ENCODE results near the gene EME2. TPM values are rescaled to one million over a fixed set of nuclear protein-coding genes. Genes with fewer than 3 reads are reported as not detected.

The EME2 gene
- total RNA-seq, 1 donor from 2014 or later = 41.5 TPM

GRCh38 chr16:1762196-1762878 lies 10.3 kb upstream of the EME2 start:
- Mint-ChIP-seq H3K27me3 (ENCODE audit: low read depth) (no peaks in the 10 kb centered on the region), H3K4me3 (no peak overlapping the region), H3K4me1 (no peaks in the 10 kb centered on the region), H3K27ac (no peak overlapping the region), H3K9me3 (no peaks in the 10 kb centered on the region), H3K36me3 (peaks cover 8% of the 10 kb centered on the region)
- DNase-seq (ENCODE audit: low spot score in 2 of 2, unreplicated experiment in 2 of 2) = no peak
- no peak for TF ChIP-seq CTCF (IDR thresholded peaks at IDR 0.05; ENCODE audit: unreplicated experiment)

GRCh38 chr16:1762879-1763520 lies 9.6 kb upstream of the EME2 start:
- no peak for DNase-seq (ENCODE audit: low spot score in 2 of 2, unreplicated experiment in 2 of 2)
- no peak overlapping the region for H3K27ac Mint-ChIP-seq

GRCh38 chr16:1763521-1764511 lies 8.8 kb upstream of the EME2 start:
- DNase-seq (ENCODE audit: low spot score in 2 of 2, unreplicated experiment in 2 of 2) = peak in 1 of 2 experiments; percentile 65
- H3K36me3 Mint-ChIP-seq = peaks cover 10% of the 10 kb centered on the region
- H3K4me1 Mint-ChIP-seq = no peaks in the 10 kb centered on the region
- peak; percentile 59 for TF ChIP-seq CTCF (IDR thresholded peaks at IDR 0.05; ENCODE audit: unreplicated experiment)
- H3K4me3 Mint-ChIP-seq = no peak overlapping the region
- H3K27me3 Mint-ChIP-seq (ENCODE audit: low read depth) = no peaks in the 10 kb centered on the region
- no peak overlapping the region for H3K27ac Mint-ChIP-seq
- H3K9me3 Mint-ChIP-seq = no peaks in the 10 kb centered on the region

More at GRCh38 chr16:1762879-1763520, 9.6 kb upstream of the EME2 start:
- Mint-ChIP-seq H3K36me3 (peaks cover 9% of the 10 kb centered on the region), H3K27me3 (ENCODE audit: low read depth) (no peaks in the 10 kb centered on the region), H3K4me1 (no peaks in the 10 kb centered on the region), H3K4me3 (no peak overlapping the region), H3K9me3 (no peaks in the 10 kb centered on the region)
- no peak for TF ChIP-seq CTCF (IDR thresholded peaks at IDR 0.05; ENCODE audit: unreplicated experiment)

- Mint-ChIP-seq H3K4me3 (no peak overlapping the region), H3K27me3 (ENCODE audit: low read depth) (no peaks in the 10 kb centered on the region), H3K9me3 (no peaks in the 10 kb centered on the region), H3K27ac (no peak overlapping the region), H3K36me3 (peaks cover 10% of the 10 kb centered on the region), H3K4me1 (peaks cover under 1% of the 10 kb centered on the region)
- no peak for TF ChIP-seq CTCF (IDR thresholded peaks at IDR 0.05; ENCODE audit: unreplicated experiment)
- DNase-seq (ENCODE audit: low spot score in 2 of 2, unreplicated experiment in 2 of 2) = no peak
Measured at GRCh38 chr16:1764971-1765370, 7.6 kb upstream of the EME2 start.

- Mint-ChIP-seq H3K36me3 (peaks cover 10% of the 10 kb centered on the region), H3K27me3 (ENCODE audit: low read depth) (no peaks in the 10 kb centered on the region), H3K27ac (no peak overlapping the region), H3K9me3 (no peaks in the 10 kb centered on the region), H3K4me1 (peaks cover 7% of the 10 kb centered on the region), H3K4me3 (no peak overlapping the region)
- DNase-seq (ENCODE audit: low spot score in 2 of 2, unreplicated experiment in 2 of 2) = no peak
- no peak for TF ChIP-seq CTCF (IDR thresholded peaks at IDR 0.05; ENCODE audit: unreplicated experiment)
Measured at GRCh38 chr16:1765826-1766225, 6.8 kb upstream of the EME2 start.

All from mesothelial cell of epicardium (in vitro differentiated cells).